Measurements from ENCODE around the gene PCNX3. TPM values are rescaled to one million over a fixed set of nuclear protein-coding genes. Genes with fewer than 3 reads are reported as not detected.
A peak's percentile ranks its signal among the peaks of the same experiment; 100 is the strongest.

The PCNX3 gene
- total and polyA plus RNA-seq, 2 of the 13 experiments (the other 11 are each of a cell fraction or from before 2014, with no cell fraction given): 16.2 to 23.0 TPM

DNA sequence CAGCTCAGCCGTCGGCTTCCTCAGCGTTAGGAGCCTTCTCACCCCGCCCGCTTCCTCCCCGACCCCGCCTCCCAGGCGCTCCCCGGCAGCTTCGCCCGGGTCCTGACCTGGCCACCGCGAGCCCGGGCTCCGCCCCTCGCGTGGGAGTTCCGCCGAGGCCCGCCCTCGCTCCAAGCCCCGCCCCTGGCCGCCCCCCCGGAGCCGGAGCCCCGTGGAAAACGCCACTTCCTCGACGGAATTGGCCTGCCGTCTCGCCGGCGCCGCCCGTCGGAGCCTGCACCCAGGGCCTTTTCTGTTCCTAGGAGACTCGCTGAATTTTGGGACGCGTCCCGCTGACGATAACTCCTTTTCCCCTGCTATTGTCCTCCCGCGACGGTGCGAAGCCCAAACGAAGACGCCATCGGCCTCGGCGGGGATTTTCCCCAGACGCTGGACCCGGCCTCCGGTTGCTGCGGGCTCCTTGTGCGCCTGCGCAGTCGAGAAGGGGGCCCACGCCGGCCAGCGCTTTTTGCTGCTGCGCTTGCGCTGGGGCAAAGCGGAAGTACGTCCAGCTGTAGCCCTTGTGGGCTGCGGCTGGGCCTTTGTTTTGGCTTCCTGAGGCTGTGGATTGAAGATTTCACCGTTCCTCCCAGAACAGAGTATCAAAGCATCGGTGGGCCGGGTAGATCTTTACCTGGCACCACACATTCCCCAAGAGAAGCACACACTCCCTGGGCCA lies 37.1 kb downstream of the PCNX3 start (continued):
- TF ChIP-seq ZNF430 (CRISPR knock-in tag; IDR thresholded peaks at IDR 0.05) (peak; percentile 84; the same call in 1 of the 2 replicates), ZNF563 (CRISPR knock-in tag; IDR thresholded peaks at IDR 0.05) (no peak), CHCHD3 (CRISPR knock-in tag; IDR thresholded peaks at IDR 0.05) (0 out of 2 replicates have a peak, but pooled peaks have one; percentile 20), ATAD3A (CRISPR knock-in tag; IDR thresholded peaks at IDR 0.05) (no peak), ZNF639 (CRISPR knock-in tag; conservative IDR thresholded peaks at IDR 0.05) (peak; percentile 53; the same call in 1 of the 2 replicates), ZNF143 (CRISPR knock-in tag; IDR thresholded peaks at IDR 0.05) (no peak), ZMYM2 (CRISPR knock-in tag; IDR thresholded peaks at IDR 0.05) (peak; percentile 81; the same call in 1 of the 2 replicates), ZNF562 (CRISPR knock-in tag; IDR thresholded peaks at IDR 0.05; ENCODE audit: borderline replicate concordance) (no peak), SNAI1 (CRISPR knock-in tag; IDR thresholded peaks at IDR 0.05; ENCODE audit: borderline replicate concordance) (no peak; the same call in 1 of the 2 replicates), ZKSCAN1 (IDR thresholded peaks at IDR 0.05; ENCODE audit: low read length) (no peak), SUZ12 (IDR thresholded peaks at IDR 0.05; ENCODE audit: low read depth, low read length) (no peak), NR2F2 (IDR thresholded peaks at IDR 0.05; ENCODE audit: borderline replicate concordance, low read depth) (peak; percentile 2; the same call in 1 of the 2 replicates), RFX1 (IDR thresholded peaks at IDR 0.05) (no peak), ZNF546 (CRISPR knock-in tag; conservative IDR thresholded peaks at IDR 0.05) (no peak; the same call in 1 of the 2 replicates), GATA4 (IDR thresholded peaks at IDR 0.05; ENCODE audit: borderline replicate concordance, low read depth) (no peak), ZKSCAN5 (CRISPR knock-in tag; IDR thresholded peaks at IDR 0.05) (no peak), ZNF607 (CRISPR knock-in tag; IDR thresholded peaks at IDR 0.05; ENCODE audit: borderline replicate concordance) (peak; percentile 92), ZNF839 (CRISPR knock-in tag; IDR thresholded peaks at IDR 0.05; ENCODE audit: borderline replicate concordance) (no peak; the same call in 1 of the 2 replicates), ZNF547 (CRISPR knock-in tag; IDR thresholded peaks at IDR 0.05) (peak; percentile 88; the same call in 1 of the 2 replicates), KLF6 (CRISPR knock-in tag; IDR thresholded peaks at IDR 0.05) (peak; percentile 61; the same call in 1 of the 2 replicates), ZMYM3 (CRISPR knock-in tag; IDR thresholded peaks at IDR 0.05) (no peak), KLF11 (CRISPR knock-in tag; IDR thresholded peaks at IDR 0.05) (0 out of 2 replicates have a peak, but pooled peaks have one; percentile 63)
- TF ChIP-seq, protein P1, sequence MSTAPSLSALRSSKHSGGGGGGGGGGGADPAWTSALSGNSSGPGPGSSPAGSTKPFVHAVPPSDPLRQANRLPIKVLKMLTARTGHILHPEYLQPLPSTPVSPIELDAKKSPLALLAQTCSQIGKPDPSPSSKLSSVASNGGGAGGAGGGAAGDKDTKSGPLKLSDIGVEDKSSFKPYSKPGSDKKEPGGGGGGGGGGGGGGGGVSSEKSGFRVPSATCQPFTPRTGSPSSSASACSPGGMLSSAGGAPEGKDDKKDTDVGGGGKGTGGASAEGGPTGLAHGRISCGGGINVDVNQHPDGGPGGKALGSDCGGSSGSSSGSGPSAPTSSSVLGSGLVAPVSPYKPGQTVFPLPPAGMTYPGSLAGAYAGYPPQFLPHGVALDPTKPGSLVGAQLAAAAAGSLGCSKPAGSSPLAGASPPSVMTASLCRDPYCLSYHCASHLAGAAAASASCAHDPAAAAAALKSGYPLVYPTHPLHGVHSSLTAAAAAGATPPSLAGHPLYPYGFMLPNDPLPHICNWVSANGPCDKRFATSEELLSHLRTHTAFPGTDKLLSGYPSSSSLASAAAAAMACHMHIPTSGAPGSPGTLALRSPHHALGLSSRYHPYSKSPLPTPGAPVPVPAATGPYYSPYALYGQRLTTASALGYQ (CRISPR knock-in tag; IDR thresholded peaks at IDR 0.05): peak; percentile 60; the same call in 1 of the 2 replicates
- TF ChIP-seq, protein P2, sequence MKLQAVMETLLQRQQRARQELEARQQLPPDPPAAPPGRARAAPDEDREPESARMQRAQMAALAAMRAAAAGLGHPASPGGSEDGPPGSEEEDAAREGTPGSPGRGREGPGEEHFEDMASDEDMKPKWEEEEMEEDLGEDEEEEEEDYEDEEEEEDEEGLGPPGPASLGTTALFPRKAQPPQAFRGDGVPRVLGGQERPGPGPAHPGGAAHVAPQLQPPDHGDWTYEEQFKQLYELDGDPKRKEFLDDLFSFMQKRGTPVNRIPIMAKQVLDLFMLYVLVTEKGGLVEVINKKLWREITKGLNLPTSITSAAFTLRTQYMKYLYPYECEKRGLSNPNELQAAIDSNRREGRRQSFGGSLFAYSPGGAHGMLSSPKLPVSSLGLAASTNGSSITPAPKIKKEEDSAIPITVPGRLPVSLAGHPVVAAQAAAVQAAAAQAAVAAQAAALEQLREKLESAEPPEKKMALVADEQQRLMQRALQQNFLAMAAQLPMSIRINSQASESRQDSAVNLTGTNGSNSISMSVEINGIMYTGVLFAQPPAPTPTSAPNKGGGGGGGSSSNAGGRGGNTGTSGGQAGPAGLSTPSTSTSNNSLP (IDR thresholded peaks at IDR 0.05; ENCODE audit: low read depth, low read length): no peak
- TF ChIP-seq, protein P3, sequence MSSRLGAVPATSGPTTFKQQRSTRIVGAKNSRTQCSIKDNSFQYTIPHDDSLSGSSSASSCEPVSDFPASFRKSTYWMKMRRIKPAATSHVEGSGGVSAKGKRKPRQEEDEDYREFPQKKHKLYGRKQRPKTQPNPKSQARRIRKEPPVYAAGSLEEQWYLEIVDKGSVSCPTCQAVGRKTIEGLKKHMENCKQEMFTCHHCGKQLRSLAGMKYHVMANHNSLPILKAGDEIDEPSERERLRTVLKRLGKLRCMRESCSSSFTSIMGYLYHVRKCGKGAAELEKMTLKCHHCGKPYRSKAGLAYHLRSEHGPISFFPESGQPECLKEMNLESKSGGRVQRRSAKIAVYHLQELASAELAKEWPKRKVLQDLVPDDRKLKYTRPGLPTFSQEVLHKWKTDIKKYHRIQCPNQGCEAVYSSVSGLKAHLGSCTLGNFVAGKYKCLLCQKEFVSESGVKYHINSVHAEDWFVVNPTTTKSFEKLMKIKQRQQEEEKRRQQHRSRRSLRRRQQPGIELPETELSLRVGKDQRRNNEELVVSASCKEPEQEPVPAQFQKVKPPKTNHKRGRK (CRISPR knock-in tag; IDR thresholded peaks at IDR 0.05): no peak
